Naive B cell (primary cell): ENCODE data around the gene NPTN. TPM values are rescaled to one million over a fixed set of nuclear protein-coding genes. Genes with fewer than 3 reads are reported as not detected.
"Not testable (repeated sequence)": the region's sequence is repeated elsewhere in the genome, so short reads cannot be mapped to it uniquely, and the experiment has no call there.

ENCODE experiments used
- ATAC-seq, 2 donors: fragments of 150-1000 bp; cut with Tn5 transposase; 2 replicates each; pipeline ENCODE4 v1.10.0; 2021; ENCODE audit warnings: low read depth in 2 of 2, mild to moderate bottlenecking in 2 of 2, moderate library complexity in 2 of 2
- DNase-seq: peaks from one replicate; pipeline ENCODE4 v3.0.0; 2022
- H3K27ac Mint-ChIP-seq, 6 donors: one replicate each; pipeline ENCODE4 v1.8.0; 2020 to 2022; ENCODE audit warnings: mild to moderate bottlenecking in 6 of 6, mixed read lengths in 6 of 6, moderate library complexity in 5 of 6, inconsistent platforms in 2 of 6
- H3K27me3 Mint-ChIP-seq, 3 donors: one replicate each; pipeline ENCODE4 v1.8.0; 2021 to 2022; ENCODE audit warnings: mixed read lengths in 3 of 3, mild to moderate bottlenecking in 1 of 3
- H3K36me3 Mint-ChIP-seq, 2 donors: one replicate each; pipeline ENCODE4 v1.8.0; 2020 to 2022; ENCODE audit warnings: mixed read lengths in 2 of 2, inconsistent platforms in 1 of 2, mild to moderate bottlenecking in 1 of 2
- H3K4me1 Mint-ChIP-seq, 3 donors: one replicate each; pipeline ENCODE4 v1.8.0; 2020 to 2022; ENCODE audit warnings: mixed read lengths in 3 of 3, inconsistent platforms in 1 of 3, mild to moderate bottlenecking in 1 of 3, moderate library complexity in 1 of 3
- H3K4me3 Mint-ChIP-seq, 8 donors: one replicate each; pipeline ENCODE4 v1.8.0; 2020 to 2022; ENCODE audit warnings: mild to moderate bottlenecking in 8 of 8, mixed read lengths in 8 of 8, moderate library complexity in 8 of 8, inconsistent platforms in 2 of 8
- H3K9me3 Mint-ChIP-seq, 7 donors: one replicate each; pipeline ENCODE4 v1.8.0; 2020 to 2022; ENCODE audit warnings: mixed read lengths in 7 of 7, mild to moderate bottlenecking in 5 of 7, inconsistent platforms in 2 of 7, moderate library complexity in 1 of 7
- polyA plus RNA-seq, 6 donors: library from polyadenylated mRNA; unstranded; fragments of 300-500 nt; fragmentation: Illumina TruSeq; gene quantifications; one replicate each; pipeline ENCODE4 v1.2.3, GENCODE V29; 2021; ENCODE audit warnings: low read depth in 6 of 6

NPTN gene
- polyA plus RNA-seq, 6 donors from 2014 or later = 20.4 to 40.5 (median 28.3) TPM

- Mint-ChIP-seq H3K9me3 (no peaks in the 10 kb centered on the region), H3K4me3 (no peak overlapping the region), H3K27me3 (no peaks in the 10 kb centered on the region), H3K36me3 (peaks cover 16 to 39% of the 10 kb centered on the region in 2 donors), H3K27ac (peak overlapping the region in 1 of 6 donors; percentile 37), H3K4me1 (peaks cover 0 to 5% (median 4%) of the 10 kb centered on the region in 3 donors)
- DNase-seq (no peak), ATAC-seq (no peak)
Observed at GRCh38 chr15:73569361-73569760, 63.8 kb downstream of the NPTN start.

- Mint-ChIP-seq H3K27me3 (no peaks in the 10 kb centered on the region), H3K4me3 (no peak overlapping the region), H3K4me1 (peaks cover 0 to 5% (median 4%) of the 10 kb centered on the region in 3 donors), H3K36me3 (peaks cover 16 to 39% of the 10 kb centered on the region in 2 donors), H3K9me3 (no peaks in the 10 kb centered on the region), H3K27ac (peak overlapping the region in 1 of 6 donors; percentile 10)
- DNase-seq = no peak
- no peak for ATAC-seq
Observed at GRCh38 chr15:73568564-73569280, 64.5 kb downstream of the NPTN start.

- peaks cover 0 to 5% (median 4%) of the 10 kb centered on the region in 3 donors for H3K4me1 Mint-ChIP-seq
- H3K9me3 Mint-ChIP-seq = no peaks in the 10 kb centered on the region
- no peak overlapping the region for H3K4me3 Mint-ChIP-seq
- H3K27me3 Mint-ChIP-seq = no peaks in the 10 kb centered on the region
- DNase-seq = no peak
- ATAC-seq = no peak
- peaks cover 21 to 33% of the 10 kb centered on the region in 2 donors for H3K36me3 Mint-ChIP-seq
- no peak overlapping the region for H3K27ac Mint-ChIP-seq
Observed at GRCh38 chr15:73567020-73567419, 66.2 kb downstream of the NPTN start.

- Mint-ChIP-seq H3K27ac (peak overlapping the region in 3 of 6 donors; percentile 1 to 73 (median 2)), H3K9me3 (no peaks in the 10 kb centered on the region), H3K27me3 (no peaks in the 10 kb centered on the region), H3K4me1 (no peaks in the 10 kb centered on the region), H3K36me3 (peaks cover 12% of the 10 kb centered on the region in 2 donors), H3K4me3 (no peak overlapping the region)
- no peak for ATAC-seq
- DNase-seq = no peak
Observed at GRCh38 chr15:73564255-73564654, 68.9 kb downstream of the NPTN start.

- Mint-ChIP-seq H3K36me3 (peaks cover 0 to 12% of the 10 kb centered on the region in 2 donors), H3K27me3 (no peaks in the 10 kb centered on the region)
- DNase-seq = peak; percentile 24
Observed at GRCh38 chr15:73560501-73561117, 72.6 kb downstream of the NPTN start.

GRCh38 chr15:73558529-73558928 lies 74.7 kb downstream of the NPTN start:
- no peak for ATAC-seq
- Mint-ChIP-seq H3K27ac (no peak overlapping the region), H3K4me1 (no peaks in the 10 kb centered on the region), H3K36me3 (peaks cover 0 to 12% of the 10 kb centered on the region in 2 donors), H3K9me3 (no peaks in the 10 kb centered on the region), H3K27me3 (no peaks in the 10 kb centered on the region), H3K4me3 (no peak overlapping the region)
- no peak for DNase-seq

More at GRCh38 chr15:73560501-73561117, 72.6 kb downstream of the NPTN start:
- H3K27ac Mint-ChIP-seq = no peak overlapping the region
- no peaks in the 10 kb centered on the region for H3K9me3 Mint-ChIP-seq
- H3K4me3 Mint-ChIP-seq = no peak overlapping the region
- no peaks in the 10 kb centered on the region for H3K4me1 Mint-ChIP-seq
- peak; percentile 43 to 45 for ATAC-seq

- ATAC-seq = no peak
- peak overlapping the region in 1 of 6 donors; percentile 90 for H3K27ac Mint-ChIP-seq
- no peak for DNase-seq
- no peaks in the 10 kb centered on the region for H3K4me1 Mint-ChIP-seq
- H3K27me3 Mint-ChIP-seq = no peaks in the 10 kb centered on the region
- H3K9me3 Mint-ChIP-seq = no peaks in the 10 kb centered on the region
- peak overlapping the region in 1 of 8 donors; percentile 57 for H3K4me3 Mint-ChIP-seq
- no peaks in the 10 kb centered on the region for H3K36me3 Mint-ChIP-seq
Observed at GRCh38 chr15:73555080-73555479, 78.1 kb downstream of the NPTN start.

GRCh38 chr15:73550190-73550589 lies 83.0 kb downstream of the NPTN start:
- H3K4me1 Mint-ChIP-seq = no peaks in the 10 kb centered on the region
- no peaks in the 10 kb centered on the region for H3K36me3 Mint-ChIP-seq
- DNase-seq = no peak
- no peak overlapping the region for H3K27ac Mint-ChIP-seq
- no peak for ATAC-seq
- peaks cover 0 to 4% (median 0%) of the 10 kb centered on the region in 3 donors for H3K27me3 Mint-ChIP-seq
- no peak overlapping the region for H3K4me3 Mint-ChIP-seq
- H3K9me3 Mint-ChIP-seq = peaks cover 0 to 3% (median 0%) of the 10 kb centered on the region in 7 donors

GRCh38 chr15:73548925-73549324 lies 84.3 kb downstream of the NPTN start:
- H3K36me3 Mint-ChIP-seq, H3K27me3 Mint-ChIP-seq, H3K4me1 Mint-ChIP-seq, DNase-seq, H3K27ac Mint-ChIP-seq, H3K4me3 Mint-ChIP-seq, ATAC-seq, H3K9me3 Mint-ChIP-seq: not testable (repeated sequence)

GRCh38 chr15:73541479-73541878 lies 91.7 kb downstream of the NPTN start:
- peaks cover 0 to 3% (median 0%) of the 10 kb centered on the region in 3 donors for H3K27me3 Mint-ChIP-seq
- no peaks in the 10 kb centered on the region for H3K9me3 Mint-ChIP-seq
- ATAC-seq (no peak), DNase-seq (no peak)
- H3K36me3 Mint-ChIP-seq = no peaks in the 10 kb centered on the region
- no peak overlapping the region for H3K27ac Mint-ChIP-seq
- no peak overlapping the region for H3K4me3 Mint-ChIP-seq
- H3K4me1 Mint-ChIP-seq = no peaks in the 10 kb centered on the region

- peaks cover 0 to 3% (median 0%) of the 10 kb centered on the region in 3 donors for H3K27me3 Mint-ChIP-seq
- H3K4me1 Mint-ChIP-seq = no peaks in the 10 kb centered on the region
- H3K36me3 Mint-ChIP-seq = no peaks in the 10 kb centered on the region
- ATAC-seq (no peak), DNase-seq (no peak)
- no peak overlapping the region for H3K27ac Mint-ChIP-seq
- no peak overlapping the region for H3K4me3 Mint-ChIP-seq
- peaks cover 0 to 2% (median 0%) of the 10 kb centered on the region in 7 donors for H3K9me3 Mint-ChIP-seq
Observed at GRCh38 chr15:73540161-73540560, 93.0 kb downstream of the NPTN start.

- Mint-ChIP-seq H3K27ac (no peak overlapping the region), H3K4me3 (no peak overlapping the region), H3K27me3 (peaks cover 0 to 3% (median 0%) of the 10 kb centered on the region in 3 donors), H3K36me3 (no peaks in the 10 kb centered on the region), H3K9me3 (peaks cover 0 to 2% (median 0%) of the 10 kb centered on the region in 7 donors), H3K4me1 (no peaks in the 10 kb centered on the region)
- DNase-seq (no peak), ATAC-seq (no peak)
Observed at GRCh38 chr15:73539212-73540128, 93.7 kb downstream of the NPTN start.

GRCh38 chr15:73538563-73539211 lies 94.5 kb downstream of the NPTN start:
- H3K4me3 Mint-ChIP-seq = no peak overlapping the region
- H3K4me1 Mint-ChIP-seq = no peaks in the 10 kb centered on the region
- peaks cover 0 to 2% (median 0%) of the 10 kb centered on the region in 7 donors for H3K9me3 Mint-ChIP-seq
- DNase-seq = no peak
- H3K36me3 Mint-ChIP-seq = no peaks in the 10 kb centered on the region
- no peak for ATAC-seq
- peaks cover 0 to 3% (median 0%) of the 10 kb centered on the region in 3 donors for H3K27me3 Mint-ChIP-seq
- no peak overlapping the region for H3K27ac Mint-ChIP-seq
